GM23338 (cell line): ENCODE data around the gene C12orf54. TPM values are rescaled to one million over a fixed set of nuclear protein-coding genes. Genes with fewer than 3 reads are reported as not detected.

Experiments
- ATAC-seq: fragments of 200-7000 bp; cut with Tn5 transposase; 3 replicates; pipeline ENCODE4 v1.9.1; 2020
- DNase-seq: peaks from one replicate; pipeline ENCODE4 v3.0.0-alpha.2; 2015; ENCODE audit warnings: low spot score
- H2AFZ ChIP-seq: fragments of 200-600 bp; sonication (generic); 2 replicates; pipeline ENCODE4 v1.8.0; 2016; ENCODE audit warnings: antibody characterized with exemption, mild to moderate bottlenecking, moderate library complexity
- H3F3A ChIP-seq: fragments of 200-600 bp; sonication (generic); replicated peaks from 2 replicates; pipeline ENCODE4 v1.8.0; 2017; ENCODE audit warnings: antibody characterized with exemption, mixed run types, low read depth
- H3K27ac ChIP-seq: fragments of 200-600 bp; sonication (generic); 2 replicates; pipeline ENCODE4 v1.6.1; 2016; ENCODE audit warnings: low read depth
- H3K27me3 ChIP-seq: fragments of 200-600 bp; sonication (generic); 2 replicates; pipeline ENCODE4 v1.8.0; 2016; ENCODE audit warnings: mild to moderate bottlenecking, mixed run types, moderate library complexity; ENCODE audit not compliant: insufficient read depth
- H3K36me3 ChIP-seq: fragments of 200-600 bp; sonication (generic); 2 replicates; pipeline ENCODE4 v1.8.0; 2016; ENCODE audit warnings: mild to moderate bottlenecking; ENCODE audit not compliant: insufficient read depth
- H3K4me1 ChIP-seq: fragments of 200-600 bp; sonication (generic); 2 replicates; pipeline ENCODE4 v1.8.0; 2016; ENCODE audit warnings: mild to moderate bottlenecking, moderate library complexity; ENCODE audit not compliant: insufficient read depth
- H3K4me2 ChIP-seq: fragments of 200-600 bp; sonication (generic); 2 replicates; pipeline ENCODE4 v1.7.1; 2017; ENCODE audit warnings: mixed run types
- H3K4me3 ChIP-seq: fragments of 200-600 bp; sonication (generic); 2 replicates; pipeline ENCODE4 v1.6.1; 2016; ENCODE audit warnings: mixed run types
- H3K79me2 ChIP-seq: fragments of 200-600 bp; sonication (generic); replicated peaks from 2 replicates; pipeline ENCODE4 v1.8.0; 2017; ENCODE audit warnings: mild to moderate bottlenecking; ENCODE audit not compliant: insufficient read depth
- H3K9me2 ChIP-seq: fragments of 200-600 bp; sonication (generic); 2 replicates; pipeline ENCODE4 v1.8.0; 2017; ENCODE audit not compliant: insufficient read depth
- H4K20me1 ChIP-seq: fragments of 200-600 bp; sonication (generic); replicated peaks from 2 replicates; pipeline ENCODE4 v1.8.0; 2017; ENCODE audit warnings: mild to moderate bottlenecking; ENCODE audit not compliant: insufficient read depth
- H3K27ac Mint-ChIP-seq: 2 replicates; pipeline ENCODE4 v1.8.0; 2020; ENCODE audit warnings: inconsistent platforms, mild to moderate bottlenecking, moderate library complexity, mixed read lengths
- H3K27me3 Mint-ChIP-seq: 3 replicates; pipeline ENCODE4 v1.8.0; 2022; ENCODE audit warnings: low read depth, mild to moderate bottlenecking, moderate library complexity, mixed read lengths, inconsistent platforms; ENCODE audit not compliant: insufficient read depth, poor library complexity
- H3K36me3 Mint-ChIP-seq: 3 replicates; pipeline ENCODE4 v1.8.0; 2021; ENCODE audit warnings: low read depth, mild to moderate bottlenecking, inconsistent platforms, moderate library complexity, mixed read lengths
- H3K4me1 Mint-ChIP-seq: 3 replicates; pipeline ENCODE4 v1.8.0; 2020; ENCODE audit warnings: mild to moderate bottlenecking, inconsistent platforms, mixed read lengths
- H3K4me3 Mint-ChIP-seq: 3 replicates; pipeline ENCODE4 v1.8.0; 2021; ENCODE audit warnings: moderate library complexity, mild to moderate bottlenecking, inconsistent platforms, mixed read lengths
- H3K9me3 Mint-ChIP-seq: 3 replicates; pipeline ENCODE4 v1.8.0; 2020; ENCODE audit warnings: moderate library complexity, mild to moderate bottlenecking, inconsistent platforms, mixed read lengths
- JUNB ChIP-seq: IDR thresholded peaks from one replicate; pipeline ENCODE4 v1.6.1; 2016; ENCODE audit warnings: antibody characterized with exemption; ENCODE audit not compliant: unreplicated experiment
- NANOG ChIP-seq: IDR thresholded peaks from 2 replicates; pipeline ENCODE4 v1.6.1; 2016; ENCODE audit warnings: antibody characterized with exemption, borderline replicate concordance
- STAT1 ChIP-seq: IDR thresholded peaks from one replicate; pipeline ENCODE4 v1.6.1; 2016; ENCODE audit warnings: antibody characterized with exemption; ENCODE audit not compliant: unreplicated experiment
- ZNF114 ChIP-seq: fragments of 250-450 bp; sonication (Bioruptor Pico); IDR thresholded peaks from 2 replicates; pipeline ENCODE4 v1.5.0; 2020; ENCODE audit warnings: mild to moderate bottlenecking, moderate library complexity
- ZNF331 ChIP-seq: fragments of 250-450 bp; sonication (Bioruptor Pico); IDR thresholded peaks from 2 replicates; pipeline ENCODE4 v1.5.0; 2020; ENCODE audit warnings: low read depth, mild to moderate bottlenecking, moderate library complexity
- polyA plus RNA-seq: library from polyadenylated mRNA; unstranded; fragments of >200 nt; fragmentation: Nextera tagmentation; extraction: Ambion mirVana; gene quantifications from 2 replicates; pipeline ENCODE4 v1.2.1, GENCODE V29; 2016
- total RNA-seq: library from RNA; depleted of rRNA; stranded (reverse); fragments of >200 nt; shearing (Covaris generic); gene quantifications from 2 replicates; pipeline ENCODE4 v1.2.3, GENCODE V29; 2014
- TF ChIP-seq, protein P1 (sequence below): fragments of 250-450 bp; sonication (Bioruptor Pico); IDR thresholded peaks from 2 replicates; pipeline ENCODE4 v1.5.0; 2020; ENCODE audit warnings: mild to moderate bottlenecking, moderate library complexity
- TF ChIP-seq, protein P2 (sequence below): IDR thresholded peaks from one replicate; pipeline ENCODE4 v1.6.1; 2018; ENCODE audit warnings: antibody characterized with exemption; ENCODE audit not compliant: unreplicated experiment

Gene C12orf54
- total and polyA plus RNA-seq, 2 experiments from 2014 or later = not detected

DNA sequence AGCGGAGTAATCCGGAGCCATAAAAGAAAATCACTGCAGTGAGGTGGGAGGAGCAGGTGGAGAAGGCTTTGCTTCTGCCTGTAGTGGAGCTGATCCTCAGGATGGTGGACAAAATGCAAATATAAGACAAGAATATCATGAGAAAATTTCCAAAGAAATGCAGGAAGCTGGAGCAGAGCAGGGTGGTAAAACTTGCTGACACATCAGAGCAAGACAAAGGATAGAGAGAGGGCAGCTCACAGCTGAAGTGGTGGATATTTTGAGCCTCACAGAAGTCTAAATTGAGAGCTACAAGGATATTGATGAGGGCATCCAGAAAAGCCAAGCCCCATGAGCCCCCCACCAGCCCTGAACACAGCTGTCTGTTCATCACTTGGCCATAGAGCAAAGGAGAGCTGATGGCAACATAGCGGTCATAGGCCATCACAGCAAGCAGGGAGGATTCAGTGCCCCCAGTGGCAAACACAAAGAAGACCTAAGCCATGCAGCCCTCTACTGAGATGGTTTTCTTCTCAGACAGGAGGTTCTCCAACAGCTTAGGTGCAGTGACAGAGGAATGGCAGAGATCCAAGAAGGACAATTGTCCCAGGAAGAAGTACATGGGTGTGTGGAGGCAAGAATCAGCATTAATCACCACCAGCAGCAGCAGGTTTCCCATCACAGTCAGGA is 40.0 kb upstream of the C12orf54 start (continued):
- TF ChIP-seq, protein P1, sequence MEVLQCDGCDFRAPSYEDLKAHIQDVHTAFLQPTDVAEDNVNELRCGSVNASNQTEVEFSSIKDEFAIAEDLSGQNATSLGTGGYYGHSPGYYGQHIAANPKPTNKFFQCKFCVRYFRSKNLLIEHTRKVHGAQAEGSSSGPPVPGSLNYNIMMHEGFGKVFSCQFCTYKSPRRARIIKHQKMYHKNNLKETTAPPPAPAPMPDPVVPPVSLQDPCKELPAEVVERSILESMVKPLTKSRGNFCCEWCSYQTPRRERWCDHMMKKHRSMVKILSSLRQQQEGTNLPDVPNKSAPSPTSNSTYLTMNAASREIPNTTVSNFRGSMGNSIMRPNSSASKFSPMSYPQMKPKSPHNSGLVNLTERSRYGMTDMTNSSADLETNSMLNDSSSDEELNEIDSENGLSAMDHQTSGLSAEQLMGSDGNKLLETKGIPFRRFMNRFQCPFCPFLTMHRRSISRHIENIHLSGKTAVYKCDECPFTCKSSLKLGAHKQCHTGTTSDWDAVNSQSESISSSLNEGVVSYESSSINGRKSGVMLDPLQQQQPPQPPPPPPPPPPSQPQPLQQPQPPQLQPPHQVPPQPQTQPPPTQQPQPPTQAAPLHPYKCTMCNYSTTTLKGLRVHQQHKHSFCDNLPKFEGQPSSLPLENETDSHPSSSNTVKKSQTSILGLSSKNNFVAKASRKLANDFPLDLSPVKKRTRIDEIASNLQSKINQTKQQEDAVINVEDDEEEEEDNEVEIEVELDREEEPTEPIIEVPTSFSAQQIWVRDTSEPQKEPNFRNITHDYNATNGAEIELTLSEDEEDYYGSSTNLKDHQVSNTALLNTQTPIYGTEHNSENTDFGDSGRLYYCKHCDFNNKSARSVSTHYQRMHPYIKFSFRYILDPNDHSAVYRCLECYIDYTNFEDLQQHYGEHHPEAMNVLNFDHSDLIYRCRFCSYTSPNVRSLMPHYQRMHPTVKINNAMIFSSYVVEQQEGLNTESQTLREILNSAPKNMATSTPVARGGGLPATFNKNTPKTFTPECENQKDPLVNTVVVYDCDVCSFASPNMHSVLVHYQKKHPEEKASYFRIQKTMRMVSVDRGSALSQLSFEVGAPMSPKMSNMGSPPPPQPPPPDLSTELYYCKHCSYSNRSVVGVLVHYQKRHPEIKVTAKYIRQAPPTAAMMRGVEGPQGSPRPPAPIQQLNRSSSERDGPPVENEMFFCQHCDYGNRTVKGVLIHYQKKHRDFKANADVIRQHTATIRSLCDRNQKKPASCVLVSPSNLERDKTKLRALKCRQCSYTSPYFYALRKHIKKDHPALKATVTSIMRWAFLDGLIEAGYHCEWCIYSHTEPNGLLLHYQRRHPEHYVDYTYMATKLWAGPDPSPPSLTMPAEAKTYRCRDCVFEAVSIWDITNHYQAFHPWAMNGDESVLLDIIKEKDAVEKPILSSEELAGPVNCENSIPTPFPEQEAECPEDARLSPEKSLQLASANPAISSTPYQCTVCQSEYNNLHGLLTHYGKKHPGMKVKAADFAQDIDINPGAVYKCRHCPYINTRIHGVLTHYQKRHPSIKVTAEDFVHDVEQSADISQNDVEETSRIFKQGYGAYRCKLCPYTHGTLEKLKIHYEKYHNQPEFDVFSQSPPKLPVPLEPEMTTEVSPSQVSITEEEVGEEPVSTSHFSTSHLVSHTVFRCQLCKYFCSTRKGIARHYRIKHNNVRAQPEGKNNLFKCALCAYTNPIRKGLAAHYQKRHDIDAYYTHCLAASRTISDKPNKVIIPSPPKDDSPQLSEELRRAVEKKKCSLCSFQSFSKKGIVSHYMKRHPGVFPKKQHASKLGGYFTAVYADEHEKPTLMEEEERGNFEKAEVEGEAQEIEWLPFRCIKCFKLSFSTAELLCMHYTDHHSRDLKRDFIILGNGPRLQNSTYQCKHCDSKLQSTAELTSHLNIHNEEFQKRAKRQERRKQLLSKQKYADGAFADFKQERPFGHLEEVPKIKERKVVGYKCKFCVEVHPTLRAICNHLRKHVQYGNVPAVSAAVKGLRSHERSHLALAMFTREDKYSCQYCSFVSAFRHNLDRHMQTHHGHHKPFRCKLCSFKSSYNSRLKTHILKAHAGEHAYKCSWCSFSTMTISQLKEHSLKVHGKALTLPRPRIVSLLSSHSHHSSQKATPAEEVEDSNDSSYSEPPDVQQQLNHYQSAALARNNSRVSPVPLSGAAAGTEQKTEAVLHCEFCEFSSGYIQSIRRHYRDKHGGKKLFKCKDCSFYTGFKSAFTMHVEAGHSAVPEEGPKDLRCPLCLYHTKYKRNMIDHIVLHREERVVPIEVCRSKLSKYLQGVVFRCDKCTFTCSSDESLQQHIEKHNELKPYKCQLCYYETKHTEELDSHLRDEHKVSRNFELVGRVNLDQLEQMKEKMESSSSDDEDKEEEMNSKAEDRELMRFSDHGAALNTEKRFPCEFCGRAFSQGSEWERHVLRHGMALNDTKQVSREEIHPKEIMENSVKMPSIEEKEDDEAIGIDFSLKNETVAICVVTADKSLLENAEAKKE = peak; percentile 88
- TF ChIP-seq JUNB = no peak
- TF ChIP-seq STAT1 = no peak
- no peak for TF ChIP-seq NANOG

DNA sequence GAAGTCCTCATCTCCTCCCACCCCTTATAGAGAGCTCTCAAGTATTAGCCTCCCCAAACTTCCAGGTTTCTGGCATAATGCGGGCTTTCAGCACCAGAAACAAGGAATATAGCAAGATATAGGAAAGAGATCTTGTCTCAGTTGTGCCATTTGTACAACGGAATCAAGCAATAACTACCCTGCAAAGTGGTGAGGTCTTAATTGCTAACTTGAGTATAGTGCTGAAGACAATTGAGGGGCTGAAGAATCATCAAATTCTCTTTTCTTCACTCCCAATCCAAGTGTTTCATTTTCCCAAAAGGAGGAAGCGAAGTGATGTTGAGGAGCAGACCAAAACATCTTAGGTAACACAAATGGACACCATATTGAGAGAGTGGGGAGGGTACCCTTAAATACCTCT is 36.8 kb upstream of the C12orf54 start:
- Mint-ChIP-seq H3K4me1 (peaks cover 15% of the 10 kb centered on the region; the same call in 2 of the 3 replicates), H3K27ac (no peak overlapping the region), H3K4me3 (no peak overlapping the region), H3K27me3 (no peaks in the 10 kb centered on the region), H3K9me3 (peaks cover 5% of the 10 kb centered on the region), H3K36me3 (no peaks in the 10 kb centered on the region; the same call in 2 of the 3 replicates)
- no peak overlapping the region for H3K4me2 ChIP-seq
- H4K20me1 ChIP-seq = no peaks in the 10 kb centered on the region
- H3K27ac ChIP-seq = no peak overlapping the region
- no peak overlapping the region for H3K4me3 ChIP-seq
- no peaks in the 10 kb centered on the region for H3K9me2 ChIP-seq
- H3K27me3 ChIP-seq = no peaks in the 10 kb centered on the region
- ATAC-seq = no peak
- H2AFZ ChIP-seq = peak overlapping the region; percentile 80; the same call in 1 of the 2 replicates
- peaks cover 9% of the 10 kb centered on the region for H3K4me1 ChIP-seq
- H3F3A ChIP-seq = no peaks in the 10 kb centered on the region
- no peaks in the 10 kb centered on the region for H3K79me2 ChIP-seq
- no peaks in the 10 kb centered on the region for H3K36me3 ChIP-seq
- no peak for DNase-seq
- TF ChIP-seq ZNF331 (CRISPR knock-in tag) (no peak), ZNF114 (CRISPR knock-in tag) (no peak), NANOG (no peak)
- TF ChIP-seq, protein P2, sequence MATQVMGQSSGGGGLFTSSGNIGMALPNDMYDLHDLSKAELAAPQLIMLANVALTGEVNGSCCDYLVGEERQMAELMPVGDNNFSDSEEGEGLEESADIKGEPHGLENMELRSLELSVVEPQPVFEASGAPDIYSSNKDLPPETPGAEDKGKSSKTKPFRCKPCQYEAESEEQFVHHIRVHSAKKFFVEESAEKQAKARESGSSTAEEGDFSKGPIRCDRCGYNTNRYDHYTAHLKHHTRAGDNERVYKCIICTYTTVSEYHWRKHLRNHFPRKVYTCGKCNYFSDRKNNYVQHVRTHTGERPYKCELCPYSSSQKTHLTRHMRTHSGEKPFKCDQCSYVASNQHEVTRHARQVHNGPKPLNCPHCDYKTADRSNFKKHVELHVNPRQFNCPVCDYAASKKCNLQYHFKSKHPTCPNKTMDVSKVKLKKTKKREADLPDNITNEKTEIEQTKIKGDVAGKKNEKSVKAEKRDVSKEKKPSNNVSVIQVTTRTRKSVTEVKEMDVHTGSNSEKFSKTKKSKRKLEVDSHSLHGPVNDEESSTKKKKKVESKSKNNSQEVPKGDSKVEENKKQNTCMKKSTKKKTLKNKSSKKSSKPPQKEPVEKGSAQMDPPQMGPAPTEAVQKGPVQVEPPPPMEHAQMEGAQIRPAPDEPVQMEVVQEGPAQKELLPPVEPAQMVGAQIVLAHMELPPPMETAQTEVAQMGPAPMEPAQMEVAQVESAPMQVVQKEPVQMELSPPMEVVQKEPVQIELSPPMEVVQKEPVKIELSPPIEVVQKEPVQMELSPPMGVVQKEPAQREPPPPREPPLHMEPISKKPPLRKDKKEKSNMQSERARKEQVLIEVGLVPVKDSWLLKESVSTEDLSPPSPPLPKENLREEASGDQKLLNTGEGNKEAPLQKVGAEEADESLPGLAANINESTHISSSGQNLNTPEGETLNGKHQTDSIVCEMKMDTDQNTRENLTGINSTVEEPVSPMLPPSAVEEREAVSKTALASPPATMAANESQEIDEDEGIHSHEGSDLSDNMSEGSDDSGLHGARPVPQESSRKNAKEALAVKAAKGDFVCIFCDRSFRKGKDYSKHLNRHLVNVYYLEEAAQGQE = no peak
